Liver (tissue), 3 donors: Measurements from ENCODE around the gene NHP2.

Experiments used
- ATF3 ChIP-seq: IDR thresholded peaks from 2 replicates; pipeline ENCODE4 v1.6.1; 2016; ENCODE audit warnings: antibody characterized with exemption
- EGR1 ChIP-seq, 2 donors: IDR thresholded peaks; 2 replicates each; pipeline ENCODE4 v1.6.1; 2016 to 2018; ENCODE audit warnings: antibody characterized with exemption in 2 of 2, low read depth in 2 of 2
- FOXA1 ChIP-seq: IDR thresholded peaks from 2 replicates; pipeline ENCODE4 v1.6.1; 2016; ENCODE audit warnings: antibody characterized with exemption
- GABPA ChIP-seq, 2 donors: IDR thresholded peaks in 1 of 2; conservative IDR thresholded peaks in 1 of 2; 2 replicates each; pipeline ENCODE4 v1.6.1; 2016; ENCODE audit warnings: antibody characterized with exemption in 2 of 2, mild to moderate bottlenecking in 1 of 2, moderate library complexity in 1 of 2
- NR2F2 ChIP-seq: IDR thresholded peaks from 2 replicates; pipeline ENCODE4 v1.6.1; 2016; ENCODE audit warnings: antibody characterized with exemption
- RAD21 ChIP-seq, 2 donors: IDR thresholded peaks; 2 replicates each; pipeline ENCODE4 v1.6.1; 2016; ENCODE audit warnings: antibody characterized with exemption in 2 of 2, mild to moderate bottlenecking in 2 of 2
- REST ChIP-seq: IDR thresholded peaks from 2 replicates; pipeline ENCODE4 v1.6.1; 2016; ENCODE audit warnings: antibody characterized with exemption, mild to moderate bottlenecking
- SP1 ChIP-seq: IDR thresholded peaks from 2 replicates; pipeline ENCODE4 v1.6.1; 2018; ENCODE audit warnings: antibody characterized with exemption, mild to moderate bottlenecking
- TAF1 ChIP-seq: conservative IDR thresholded peaks from 2 replicates; pipeline ENCODE4 v1.6.1; 2016; ENCODE audit warnings: antibody characterized with exemption, mild to moderate bottlenecking
- YY1 ChIP-seq: IDR thresholded peaks from 2 replicates; pipeline ENCODE4 v1.6.1; 2016; ENCODE audit warnings: antibody characterized with exemption, mild to moderate bottlenecking
- TF ChIP-seq, protein P1 (sequence below): fragments of 150-350 bp; IDR thresholded peaks from 2 replicates; pipeline ENCODE4 v1.5.1; 2017; ENCODE audit warnings: improper control_type of control experiment, low read depth, low read length; ENCODE audit not compliant: missing input control
- donor health status: healthy.
- donor health status: healthy.

DNA sequence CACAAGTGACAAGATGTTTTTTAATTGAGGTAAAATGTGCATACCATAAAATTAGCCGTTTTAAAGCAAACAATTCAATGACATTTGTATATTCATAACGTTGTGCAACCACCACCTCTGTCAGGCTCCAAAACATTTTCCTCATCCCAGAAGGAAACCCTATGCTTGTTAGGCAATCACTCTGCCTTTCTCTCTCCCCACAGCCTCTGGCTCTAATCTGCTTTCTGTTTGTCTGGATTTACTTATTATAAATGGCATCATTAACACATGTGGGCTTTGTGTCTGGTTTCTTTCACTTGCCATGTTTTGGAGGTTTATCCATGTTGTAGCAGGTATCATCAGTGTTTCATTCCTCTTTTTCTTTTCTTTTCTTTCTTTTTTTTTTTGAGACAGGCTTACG, 41.8 kb downstream of the NHP2 start:
- TF ChIP-seq REST, result no peak
- TF ChIP-seq, protein P1, sequence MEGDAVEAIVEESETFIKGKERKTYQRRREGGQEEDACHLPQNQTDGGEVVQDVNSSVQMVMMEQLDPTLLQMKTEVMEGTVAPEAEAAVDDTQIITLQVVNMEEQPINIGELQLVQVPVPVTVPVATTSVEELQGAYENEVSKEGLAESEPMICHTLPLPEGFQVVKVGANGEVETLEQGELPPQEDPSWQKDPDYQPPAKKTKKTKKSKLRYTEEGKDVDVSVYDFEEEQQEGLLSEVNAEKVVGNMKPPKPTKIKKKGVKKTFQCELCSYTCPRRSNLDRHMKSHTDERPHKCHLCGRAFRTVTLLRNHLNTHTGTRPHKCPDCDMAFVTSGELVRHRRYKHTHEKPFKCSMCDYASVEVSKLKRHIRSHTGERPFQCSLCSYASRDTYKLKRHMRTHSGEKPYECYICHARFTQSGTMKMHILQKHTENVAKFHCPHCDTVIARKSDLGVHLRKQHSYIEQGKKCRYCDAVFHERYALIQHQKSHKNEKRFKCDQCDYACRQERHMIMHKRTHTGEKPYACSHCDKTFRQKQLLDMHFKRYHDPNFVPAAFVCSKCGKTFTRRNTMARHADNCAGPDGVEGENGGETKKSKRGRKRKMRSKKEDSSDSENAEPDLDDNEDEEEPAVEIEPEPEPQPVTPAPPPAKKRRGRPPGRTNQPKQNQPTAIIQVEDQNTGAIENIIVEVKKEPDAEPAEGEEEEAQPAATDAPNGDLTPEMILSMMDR, result no peak
- TF ChIP-seq GABPA (IDR thresholded peaks at IDR 0.05 in 1 of 2, conservative IDR thresholded peaks at IDR 0.05 in 1 of 2), result no peak
- TF ChIP-seq SP1, result no peak
- no peak for TF ChIP-seq FOXA1
- no peak for TF ChIP-seq TAF1
- no peak for TF ChIP-seq EGR1 (IDR thresholded peaks at IDR 0.05; ENCODE audit: low read depth in 2 of 2)
- no peak for TF ChIP-seq NR2F2
- no peak for TF ChIP-seq ATF3
- TF ChIP-seq RAD21 (IDR thresholded peaks at IDR 0.05), result no peak
- TF ChIP-seq YY1, result no peak
